IMR-90 (cell line): Measurements from ENCODE around the gene OSBPL2.

Experiments used
- BHLHE40 ChIP-seq: fragments of 150-350 bp; IDR thresholded peaks from 2 replicates; pipeline ENCODE4 v1.6.1; 2016; ENCODE audit warnings: mild to moderate bottlenecking, low read depth, low read length
- CTCF ChIP-seq: conservative IDR thresholded peaks from 2 replicates; pipeline ENCODE4 v1.5.1; 2012; ENCODE audit warnings: mild to moderate bottlenecking, low read depth, low read length, improper control_type of control experiment
- FOS ChIP-seq: fragments of 150-350 bp; IDR thresholded peaks from 2 replicates; pipeline ENCODE4 v1.6.1; 2016; ENCODE audit warnings: low read depth, low read length
- MAFK ChIP-seq: IDR thresholded peaks from 2 replicates; pipeline ENCODE4 v1.6.1; 2012; ENCODE audit warnings: low read depth, low read length, improper control_type of control experiment
- MAZ ChIP-seq: IDR thresholded peaks from 2 replicates; pipeline ENCODE4 v1.6.1; 2012; ENCODE audit warnings: low read depth, mild to moderate bottlenecking, low read length, improper control_type of control experiment, moderate library complexity, borderline replicate concordance
- MXI1 ChIP-seq: IDR thresholded peaks from 2 replicates; pipeline ENCODE4 v1.6.1; 2012; ENCODE audit warnings: low read depth, mild to moderate bottlenecking, low read length, moderate library complexity, borderline replicate concordance
- NFE2L2 ChIP-seq: fragments of 150-350 bp; IDR thresholded peaks from 2 replicates; pipeline ENCODE4 v1.6.1; 2016; ENCODE audit warnings: low read depth, mild to moderate bottlenecking, low read length
- POLR2A ChIP-seq: IDR thresholded peaks from 2 replicates; pipeline ENCODE4 v1.6.1; 2012; ENCODE audit warnings: mild to moderate bottlenecking, low read depth, low read length
- RAD21 ChIP-seq: IDR thresholded peaks from 2 replicates; pipeline ENCODE4 v1.6.1; 2012; ENCODE audit warnings: low read length, improper control_type of control experiment
- SMC3 ChIP-seq: fragments of 150-350 bp; IDR thresholded peaks from 2 replicates; pipeline ENCODE4 v1.6.1; 2016; ENCODE audit warnings: low read depth, mild to moderate bottlenecking, antibody characterized with exemption, low read length, moderate library complexity
- USF2 ChIP-seq: fragments of 150-350 bp; IDR thresholded peaks from 2 replicates; pipeline ENCODE4 v1.6.1; 2017; ENCODE audit warnings: mild to moderate bottlenecking, antibody characterized with exemption, low read length, low read depth

GRCh38 chr20:62323980-62324906 lies 85.9 kb downstream of the OSBPL2 start:
- TF ChIP-seq CTCF (no peak), SMC3 (no peak), MAZ (no peak), USF2 (no peak), BHLHE40 (no peak), POLR2A (no peak), FOS (no peak), MAFK (no peak), MXI1 (no peak), RAD21 (no peak), NFE2L2 (no peak)
